ENCODE results near the gene LIN7B. TPM values are rescaled to one million over a fixed set of nuclear protein-coding genes. Genes with fewer than 3 reads are reported as not detected.

Gene LIN7B
- polyA plus RNA-seq, 4 donors, result 7.7 to 21.9 (median 14.5) TPM

DNA sequence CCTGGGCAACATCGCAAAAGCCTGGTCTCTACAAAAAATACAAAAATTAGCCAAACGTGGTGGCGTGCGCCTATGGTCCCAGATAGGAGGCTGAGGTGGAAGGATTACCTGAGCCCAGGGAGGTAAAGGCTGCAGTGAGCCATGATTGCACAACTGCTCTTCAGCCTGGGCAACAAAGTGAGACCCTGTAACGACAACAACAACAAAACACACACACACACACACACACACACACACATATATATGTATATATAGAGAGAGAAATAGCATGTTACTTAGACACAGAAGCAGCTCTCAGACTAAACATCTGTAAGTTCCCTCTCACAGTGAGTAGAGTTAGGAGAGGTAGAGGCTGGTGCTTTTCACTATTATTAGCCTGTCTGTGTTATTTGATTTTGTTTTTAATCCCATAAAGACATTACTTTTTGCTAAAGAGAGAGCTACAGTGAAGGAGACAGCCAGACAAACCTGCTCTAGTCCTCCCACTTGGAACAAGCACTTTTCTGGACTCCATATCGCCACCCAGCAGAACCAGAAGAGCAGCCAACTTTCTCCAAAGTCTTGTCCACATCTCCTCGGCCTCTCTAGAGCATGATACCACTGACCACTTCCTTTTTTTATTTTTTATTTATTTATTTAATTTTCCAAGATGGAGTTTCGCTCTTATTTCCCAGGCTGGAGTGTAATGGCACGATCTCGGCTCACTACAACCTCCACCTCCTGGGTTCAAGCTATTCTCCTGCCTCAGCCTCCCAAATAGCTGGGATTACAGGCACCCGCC, 2.8 kb upstream of the LIN7B start:
- H3K27me3 ChIP-seq (ENCODE audit: control insufficient read depth in 3 of 3, insufficient read depth in 3 of 3, low read length in 3 of 3), result no peaks in the 10 kb centered on the region
- 82 to 86% (median 83%) methylated on average over 11 of the region's 11 CpGs for WGBS, 3 donors
- H3K36me3 ChIP-seq (ENCODE audit: control insufficient read depth in 3 of 3, insufficient read depth in 2 of 3, low read depth in 1 of 3, low read length in 3 of 3), result peaks cover 9 to 39% (median 10%) of the 10 kb centered on the region in 3 donors
- FAIRE-seq (no peak), DNase-seq (no peak)
- peaks cover 0 to 3% (median 3%) of the 10 kb centered on the region in 3 donors for H3K4me1 ChIP-seq (ENCODE audit: control insufficient read depth in 3 of 3, insufficient read depth in 2 of 3, low read depth in 1 of 3, low read length in 2 of 3)
- no peak overlapping the region for H3K27ac ChIP-seq (ENCODE audit: low read depth in 1 of 3, low read length in 2 of 3)
- no peaks in the 10 kb centered on the region for H3K9me3 ChIP-seq (ENCODE audit: control insufficient read depth in 2 of 2, insufficient read depth in 1 of 2, low read depth in 1 of 2, low read length in 1 of 2)
- H3K4me3 ChIP-seq (ENCODE audit: low read depth in 1 of 3, low read length in 3 of 3), result no peak overlapping the region

DNA sequence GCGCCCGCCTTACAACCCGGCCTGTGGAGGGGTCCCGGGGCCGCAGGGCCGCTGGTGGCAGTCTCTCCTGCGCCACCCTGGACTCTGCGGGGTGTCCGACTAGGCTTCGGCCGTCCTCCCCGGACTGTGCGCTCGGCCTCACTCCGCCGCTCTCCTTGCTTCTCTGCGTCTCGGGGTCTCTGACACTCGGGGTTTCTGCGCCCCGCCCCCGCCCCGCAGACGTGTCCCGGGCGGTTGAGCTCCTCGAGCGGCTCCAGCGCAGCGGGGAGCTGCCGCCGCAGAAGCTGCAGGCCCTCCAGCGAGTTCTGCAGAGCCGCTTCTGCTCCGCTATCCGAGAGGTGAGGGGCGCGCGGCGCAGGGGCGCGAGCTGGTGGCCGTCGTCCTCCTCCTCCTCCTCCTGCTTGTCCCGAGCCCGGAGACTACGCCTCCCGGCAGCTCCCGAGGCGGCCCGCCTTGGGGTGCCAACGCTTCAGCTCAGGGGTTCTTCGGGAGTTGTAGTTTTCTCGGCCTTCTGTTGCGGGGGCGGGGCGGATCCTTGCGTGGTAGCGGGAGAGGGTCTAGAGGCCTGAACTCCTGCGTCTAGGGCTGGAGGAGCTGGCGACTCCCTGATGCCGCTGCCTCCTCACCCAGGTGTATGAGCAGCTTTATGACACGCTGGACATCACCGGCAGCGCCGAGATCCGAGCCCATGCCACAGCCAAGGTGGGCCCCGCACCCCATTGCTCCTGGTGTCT, 627 bp downstream of the LIN7B start:
- H3K36me3 ChIP-seq (ENCODE audit: control insufficient read depth in 3 of 3, insufficient read depth in 2 of 3, low read depth in 1 of 3, low read length in 3 of 3), result peaks cover 0 to 13% (median 0%) of the 10 kb centered on the region in 3 donors
- WGBS, 3 donors, result 10 to 11% (median 11%) methylated on average over 60 to 68 of the region's 68 CpGs
- peaks cover 0 to 3% (median 0%) of the 10 kb centered on the region in 3 donors for H3K27me3 ChIP-seq (ENCODE audit: control insufficient read depth in 3 of 3, insufficient read depth in 3 of 3, low read length in 3 of 3)
- H3K4me3 ChIP-seq (ENCODE audit: low read depth in 1 of 3, low read length in 3 of 3), result peak overlapping the region; percentile 55 to 90 (median 77)
- peaks cover 7 to 15% (median 9%) of the 10 kb centered on the region in 3 donors for H3K4me1 ChIP-seq (ENCODE audit: control insufficient read depth in 3 of 3, insufficient read depth in 2 of 3, low read depth in 1 of 3, low read length in 2 of 3)
- no peak for FAIRE-seq
- no peaks in the 10 kb centered on the region for H3K9me3 ChIP-seq (ENCODE audit: control insufficient read depth in 2 of 2, insufficient read depth in 1 of 2, low read depth in 1 of 2, low read length in 1 of 2)
- peak; percentile 66 to 80 for DNase-seq
- peak overlapping the region; percentile 14 to 66 (median 33) for H3K27ac ChIP-seq (ENCODE audit: low read depth in 1 of 3, low read length in 2 of 3)

DNA sequence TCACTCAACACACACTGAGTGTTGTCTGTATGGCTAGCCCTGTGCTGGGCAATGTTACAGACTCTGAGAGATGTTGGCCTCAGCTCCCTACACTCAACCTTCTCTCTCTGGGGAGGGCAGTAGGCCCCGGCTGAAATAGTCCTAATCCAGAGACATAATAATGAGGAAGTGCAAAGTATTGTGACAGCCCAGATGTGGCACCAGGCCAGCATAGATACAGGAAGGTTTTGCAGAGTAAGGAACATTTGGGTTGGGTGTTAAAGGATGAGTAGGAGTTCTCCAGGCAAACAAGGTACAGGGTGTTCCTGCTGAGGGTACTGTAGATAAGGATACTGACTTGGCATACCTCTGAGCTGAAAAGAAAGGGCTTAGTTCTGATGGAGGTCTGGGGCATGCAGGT, 2.4 kb downstream of the LIN7B start:
- WGBS, 3 donors, result 8 to 45% (median 42%) methylated on average over 1 of the region's 1 CpG
- Histone ChIP-seq H3K4me1 (ENCODE audit: control insufficient read depth in 3 of 3, insufficient read depth in 2 of 3, low read depth in 1 of 3, low read length in 2 of 3) (peaks cover 7 to 16% (median 9%) of the 10 kb centered on the region in 3 donors), H3K27ac (ENCODE audit: low read depth in 1 of 3, low read length in 2 of 3) (no peak overlapping the region), H3K27me3 (ENCODE audit: control insufficient read depth in 3 of 3, insufficient read depth in 3 of 3, low read length in 3 of 3) (peaks cover 0 to 18% (median 0%) of the 10 kb centered on the region in 3 donors), H3K36me3 (ENCODE audit: control insufficient read depth in 3 of 3, insufficient read depth in 2 of 3, low read depth in 1 of 3, low read length in 3 of 3) (peaks cover 0 to 11% (median 0%) of the 10 kb centered on the region in 3 donors), H3K9me3 (ENCODE audit: control insufficient read depth in 2 of 2, insufficient read depth in 1 of 2, low read depth in 1 of 2, low read length in 1 of 2) (no peaks in the 10 kb centered on the region), H3K4me3 (ENCODE audit: low read depth in 1 of 3, low read length in 3 of 3) (no peak overlapping the region)
- DNase-seq (no peak), FAIRE-seq (no peak)

DNA sequence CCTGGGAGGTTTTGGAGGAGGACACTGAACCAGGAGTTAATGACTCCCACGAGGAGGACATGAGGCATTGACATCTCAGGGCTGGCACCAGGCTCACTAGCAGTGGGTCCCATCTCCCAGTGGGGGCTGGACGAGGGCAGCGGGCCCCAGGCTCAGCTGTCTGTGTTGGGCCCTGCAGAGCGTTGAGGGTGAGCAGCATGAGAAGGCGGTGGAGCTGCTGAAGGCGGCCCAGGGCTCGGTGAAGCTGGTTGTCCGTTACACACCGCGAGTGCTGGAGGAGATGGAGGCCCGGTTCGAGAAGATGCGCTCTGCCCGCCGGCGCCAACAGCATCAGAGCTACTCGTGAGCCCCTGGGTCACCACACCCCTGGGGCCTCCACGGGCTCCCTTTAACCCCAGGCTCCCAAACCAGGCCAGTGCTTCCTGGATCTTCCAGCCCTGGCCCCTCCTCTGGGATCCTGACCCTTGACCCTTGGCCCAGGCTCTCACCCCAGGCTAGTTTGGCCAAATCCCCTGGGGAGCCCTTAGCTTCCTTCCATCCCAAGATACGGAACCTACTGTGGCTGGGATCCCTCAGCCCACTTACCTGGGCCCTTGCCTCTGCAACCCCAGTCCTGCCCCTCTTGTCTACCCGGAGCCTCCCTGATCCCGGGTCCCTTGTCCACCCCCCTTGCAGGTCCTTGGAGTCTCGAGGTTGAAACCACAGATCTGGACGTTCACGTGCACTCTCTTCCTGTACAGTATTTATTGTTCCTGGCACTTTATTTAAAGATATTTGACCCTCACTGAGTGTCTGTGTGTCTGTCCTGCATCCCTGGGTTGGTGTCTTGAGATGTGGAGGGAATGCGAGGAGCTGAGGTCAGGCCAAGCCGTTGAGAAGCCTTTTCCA, 3.8 kb downstream of the LIN7B start:
- H3K36me3 ChIP-seq (ENCODE audit: control insufficient read depth in 3 of 3, insufficient read depth in 2 of 3, low read depth in 1 of 3, low read length in 3 of 3), result peaks cover 0 to 11% (median 0%) of the 10 kb centered on the region in 3 donors
- DNase-seq (peak in 1 of 2 donors; percentile 35), FAIRE-seq (no peak)
- peaks cover 7 to 16% (median 9%) of the 10 kb centered on the region in 3 donors for H3K4me1 ChIP-seq (ENCODE audit: control insufficient read depth in 3 of 3, insufficient read depth in 2 of 3, low read depth in 1 of 3, low read length in 2 of 3)
- peaks cover 0 to 18% (median 0%) of the 10 kb centered on the region in 3 donors for H3K27me3 ChIP-seq (ENCODE audit: control insufficient read depth in 3 of 3, insufficient read depth in 3 of 3, low read length in 3 of 3)
- peak overlapping the region; percentile 92 to 100 (median 99) for H3K27ac ChIP-seq (ENCODE audit: low read depth in 1 of 3, low read length in 2 of 3)
- 46 to 61% (median 53%) methylated on average over 20 to 26 of the region's 26 CpGs for WGBS, 3 donors
- no peaks in the 10 kb centered on the region for H3K9me3 ChIP-seq (ENCODE audit: control insufficient read depth in 2 of 2, insufficient read depth in 1 of 2, low read depth in 1 of 2, low read length in 1 of 2)
- peak overlapping the region; percentile 48 to 79 (median 53) for H3K4me3 ChIP-seq (ENCODE audit: low read depth in 1 of 3, low read length in 3 of 3)

DNA sequence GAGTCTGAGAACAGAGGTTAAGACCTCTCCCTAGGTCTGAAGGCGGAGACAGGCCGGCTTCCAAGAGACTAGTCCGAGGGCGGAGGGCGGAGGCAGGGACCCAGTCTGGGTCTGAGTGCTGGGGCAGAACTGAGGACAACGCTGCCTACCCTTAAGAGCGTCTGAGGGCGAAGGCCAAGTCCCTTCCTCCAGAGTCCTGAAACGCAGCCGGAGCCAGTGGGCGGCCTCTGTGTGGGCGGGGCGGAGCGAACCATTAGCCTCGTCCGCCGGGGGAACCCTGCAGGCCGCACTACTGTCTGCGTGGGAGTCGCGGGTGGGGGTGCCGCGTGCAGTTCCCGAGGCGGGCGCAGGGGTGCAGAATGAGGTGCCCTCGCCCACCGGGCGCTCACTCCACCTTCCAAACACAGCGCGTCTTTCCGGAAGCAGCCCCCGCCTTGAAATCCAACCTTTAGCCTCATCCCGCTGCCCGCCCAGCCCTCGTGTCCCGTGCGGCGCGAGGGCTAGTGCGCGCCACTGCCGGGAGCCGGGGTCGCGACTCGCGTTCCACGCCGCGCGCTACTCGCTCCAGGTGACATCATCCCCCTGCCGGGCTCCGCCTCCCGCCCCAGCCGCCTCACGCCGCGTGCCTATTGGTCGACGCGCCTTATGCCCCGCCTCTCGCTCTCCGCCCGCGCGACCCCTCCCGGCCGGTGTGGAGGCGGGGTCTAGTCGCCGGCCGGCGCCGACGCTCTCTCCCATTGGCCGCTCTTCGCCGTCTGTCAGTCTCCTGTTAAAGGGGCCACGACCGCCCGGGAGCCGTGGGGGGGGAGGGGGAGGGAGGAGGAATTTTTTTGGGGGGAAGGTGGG, 4.6 kb downstream of the LIN7B start, which contains the start of gene C19orf73:
TSS of gene C19orf73 (minus strand) at position 579 of the 846 bp plus-strand sequence. CDS start at position 458, 121 bp downstream.
- peak; percentile 95 to 97 for DNase-seq
- 0 to 1% (median 1%) methylated on average over 66 to 85 of the region's 85 CpGs for WGBS, 3 donors
- Histone ChIP-seq H3K4me1 (ENCODE audit: control insufficient read depth in 3 of 3, insufficient read depth in 2 of 3, low read depth in 1 of 3, low read length in 2 of 3) (peaks cover 7 to 14% (median 8%) of the 10 kb centered on the region in 3 donors), H3K4me3 (ENCODE audit: low read depth in 1 of 3, low read length in 3 of 3) (peak within 1 kb of the TSS; percentile 50 to 79 (median 59)), H3K9me3 (ENCODE audit: control insufficient read depth in 2 of 2, insufficient read depth in 1 of 2, low read depth in 1 of 2, low read length in 1 of 2) (no peaks in the 10 kb centered on the region), H3K36me3 (ENCODE audit: control insufficient read depth in 3 of 3, insufficient read depth in 2 of 3, low read depth in 1 of 3, low read length in 3 of 3) (peaks cover 0 to 11% (median 0%) of the 10 kb centered on the region in 3 donors), H3K27ac (ENCODE audit: low read depth in 1 of 3, low read length in 2 of 3) (peak within 1 kb of the TSS; percentile 92 to 100 (median 99)), H3K27me3 (ENCODE audit: control insufficient read depth in 3 of 3, insufficient read depth in 3 of 3, low read length in 3 of 3) (peaks cover 0 to 18% (median 0%) of the 10 kb centered on the region in 3 donors)
- FAIRE-seq, result no peak

DNA sequence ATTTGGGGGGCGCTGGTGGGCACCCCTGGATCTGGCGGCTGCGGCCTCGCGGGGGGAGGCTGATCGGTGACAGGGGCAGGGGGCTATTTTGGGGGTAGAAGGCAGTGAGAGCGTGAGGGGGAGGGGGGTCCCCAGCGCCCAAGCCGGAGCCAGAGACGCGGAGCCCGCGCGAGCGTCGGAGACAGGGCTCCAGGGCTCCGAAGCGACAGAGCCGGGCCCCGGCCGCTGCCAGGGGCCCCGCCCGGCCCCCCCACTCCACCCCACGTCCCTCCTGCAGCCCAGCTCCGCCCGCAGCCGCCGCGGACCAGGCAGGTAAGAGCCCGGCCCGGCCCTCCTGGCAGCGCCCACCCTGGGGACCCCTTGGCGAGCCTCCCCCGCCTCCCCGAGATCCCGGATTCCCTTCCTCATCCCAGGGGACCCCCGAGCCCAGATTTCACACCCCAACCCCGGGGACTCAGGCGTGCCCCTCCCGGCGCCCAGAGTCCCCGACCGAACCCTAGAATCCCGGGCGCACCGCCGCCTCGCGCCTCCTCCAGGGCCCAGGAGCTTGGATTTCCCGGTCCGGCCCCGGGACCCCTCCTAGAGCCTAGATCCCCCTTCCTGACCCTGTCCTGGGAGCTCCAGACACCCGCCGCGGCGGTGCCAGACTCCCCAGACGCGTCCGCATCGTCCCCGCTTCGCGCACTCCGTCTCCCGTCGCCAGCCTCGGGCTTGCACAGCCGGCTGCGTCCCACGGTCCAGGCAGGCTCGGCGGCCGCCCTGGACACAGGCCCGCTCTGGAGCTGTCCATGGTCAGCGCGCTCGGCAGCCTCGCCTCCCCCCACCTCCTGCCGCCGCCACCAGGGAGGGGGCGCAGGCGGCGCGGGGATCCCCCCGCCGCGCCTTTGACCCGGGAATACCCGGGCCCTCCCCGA, 5.5 kb downstream of the LIN7B start, which contains the start of gene PPFIA3:
TSS of gene PPFIA3 (plus strand) at position 134 of the 914 bp plus-strand sequence. CDS start 8,330 bp downstream, outside the sequence.
- Histone ChIP-seq H3K27ac (ENCODE audit: low read depth in 1 of 3, low read length in 2 of 3) (peak within 1 kb of the TSS; percentile 92 to 100 (median 99)), H3K36me3 (ENCODE audit: control insufficient read depth in 3 of 3, insufficient read depth in 2 of 3, low read depth in 1 of 3, low read length in 3 of 3) (peaks cover 0 to 11% (median 0%) of the 10 kb centered on the region in 3 donors), H3K9me3 (ENCODE audit: control insufficient read depth in 2 of 2, insufficient read depth in 1 of 2, low read depth in 1 of 2, low read length in 1 of 2) (no peaks in the 10 kb centered on the region), H3K4me3 (ENCODE audit: low read depth in 1 of 3, low read length in 3 of 3) (peak within 1 kb of the TSS; percentile 50 to 79 (median 59)), H3K27me3 (ENCODE audit: control insufficient read depth in 3 of 3, insufficient read depth in 3 of 3, low read length in 3 of 3) (peaks cover 0 to 18% (median 0%) of the 10 kb centered on the region in 3 donors), H3K4me1 (ENCODE audit: control insufficient read depth in 3 of 3, insufficient read depth in 2 of 3, low read depth in 1 of 3, low read length in 2 of 3) (peaks cover 7 to 13% (median 8%) of the 10 kb centered on the region in 3 donors)
- 0 to 1% (median 1%) methylated on average over 36 to 90 of the region's 90 CpGs for WGBS, 3 donors
- DNase-seq, result peak; percentile 37 to 67
- FAIRE-seq, result no peak
